Glomerular visceral epithelial cell (primary cell): ENCODE results near the gene EPS8L3.
"Not testable (repeated sequence)": the region's sequence is repeated elsewhere in the genome, so short reads cannot be mapped to it uniquely, and the experiment has no call there.

Experiments used
- DNase-seq: peaks from one replicate; pipeline ENCODE4 v3.0.0-alpha.2; 2016; ENCODE audit errors: extremely low spot score

Gene EPS8L3

GRCh38 chr1:109764561-109765482 lies 1.1 kb upstream of the EPS8L3 start:
- no peak for DNase-seq

DNA sequence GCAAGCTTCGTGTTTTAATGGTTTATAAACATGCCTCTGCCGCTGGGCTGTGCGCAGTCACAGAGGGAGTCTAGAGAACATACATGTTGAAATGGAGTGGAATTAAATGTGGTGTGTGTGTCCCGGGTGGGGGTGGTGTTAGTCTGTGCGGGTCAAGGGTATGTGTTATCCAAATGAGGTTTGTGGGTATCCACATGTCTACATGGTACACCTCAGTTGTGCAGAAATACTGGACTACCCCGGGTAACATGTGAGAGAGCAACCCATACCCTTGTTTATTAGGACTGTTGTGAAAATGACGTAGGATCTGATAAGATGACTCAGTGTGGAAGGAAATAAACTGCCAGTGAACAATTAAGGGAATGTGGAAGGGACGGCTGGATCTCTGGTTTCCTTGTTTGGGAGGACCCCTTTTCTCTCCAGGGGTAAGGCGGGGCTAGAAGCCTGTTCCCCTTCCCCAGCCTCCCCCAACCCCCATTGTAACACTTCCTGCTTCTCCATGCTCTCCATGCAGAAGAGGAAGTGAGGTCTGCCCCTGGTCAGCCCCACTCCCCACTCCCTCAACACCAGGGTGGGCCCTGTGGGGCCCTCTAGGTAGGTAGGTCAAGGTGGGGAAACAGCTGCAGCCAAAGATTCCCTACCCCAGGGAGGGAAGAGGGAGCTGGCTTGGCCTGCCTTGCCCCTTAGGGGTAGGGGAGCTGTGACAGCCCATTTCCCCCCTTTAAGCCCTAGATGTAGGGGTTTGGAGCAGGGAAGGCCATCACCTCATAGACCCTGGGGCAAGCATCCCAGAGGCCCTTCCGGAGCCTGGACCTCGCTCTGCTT lies 690 bp downstream of the EPS8L3 start:
- no peak for DNase-seq

GRCh38 chr1:109762039-109762585 lies 1.6 kb downstream of the EPS8L3 start:
- no peak for DNase-seq

GRCh38 chr1:109761227-109762038 lies 2.3 kb downstream of the EPS8L3 start:
- no peak for DNase-seq

- DNase-seq: no peak
Measured at GRCh38 chr1:109760581-109761226, 3.0 kb downstream of the EPS8L3 start.

DNA sequence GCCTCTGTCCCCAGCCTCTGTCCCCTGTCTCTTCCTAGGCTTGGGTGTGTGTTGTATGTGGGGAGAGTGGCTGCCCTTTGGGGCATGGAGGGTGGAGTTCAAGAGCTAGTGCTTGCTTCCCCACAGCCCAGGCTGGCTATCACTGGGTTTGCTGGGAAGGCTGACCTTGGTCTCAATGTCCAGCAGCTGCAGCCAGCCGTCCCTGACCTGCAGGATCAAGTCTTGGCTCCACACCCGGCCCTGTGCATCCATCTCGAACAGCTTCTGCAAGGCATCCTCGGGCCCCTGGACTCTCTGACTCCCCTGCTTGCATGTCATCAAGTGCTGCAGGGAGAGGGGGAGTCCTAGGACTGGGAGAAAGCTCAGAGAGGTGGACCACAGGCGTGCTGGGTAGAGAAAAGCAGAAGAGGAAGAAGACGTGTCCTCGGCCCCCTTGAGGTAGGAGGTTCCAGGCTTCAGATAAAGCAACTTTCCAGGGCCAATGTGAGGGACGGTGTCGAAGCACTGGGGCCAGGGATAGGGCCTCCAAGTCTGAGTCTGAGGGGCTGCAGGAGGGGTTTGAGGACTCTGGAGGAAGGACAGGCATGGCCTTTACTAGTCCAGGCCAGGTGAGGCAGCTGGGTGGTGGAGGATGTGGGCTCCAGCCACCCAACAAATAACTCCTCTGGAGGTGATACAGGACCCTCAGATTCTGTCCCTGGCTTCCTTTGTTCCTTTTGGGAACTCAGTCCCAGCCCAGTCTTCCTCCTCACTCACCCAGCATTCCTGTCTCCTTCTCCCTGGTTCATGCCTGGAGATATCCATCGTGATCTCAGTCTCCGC lies 4.0 kb downstream of the EPS8L3 start:
- DNase-seq: no peak

DNA sequence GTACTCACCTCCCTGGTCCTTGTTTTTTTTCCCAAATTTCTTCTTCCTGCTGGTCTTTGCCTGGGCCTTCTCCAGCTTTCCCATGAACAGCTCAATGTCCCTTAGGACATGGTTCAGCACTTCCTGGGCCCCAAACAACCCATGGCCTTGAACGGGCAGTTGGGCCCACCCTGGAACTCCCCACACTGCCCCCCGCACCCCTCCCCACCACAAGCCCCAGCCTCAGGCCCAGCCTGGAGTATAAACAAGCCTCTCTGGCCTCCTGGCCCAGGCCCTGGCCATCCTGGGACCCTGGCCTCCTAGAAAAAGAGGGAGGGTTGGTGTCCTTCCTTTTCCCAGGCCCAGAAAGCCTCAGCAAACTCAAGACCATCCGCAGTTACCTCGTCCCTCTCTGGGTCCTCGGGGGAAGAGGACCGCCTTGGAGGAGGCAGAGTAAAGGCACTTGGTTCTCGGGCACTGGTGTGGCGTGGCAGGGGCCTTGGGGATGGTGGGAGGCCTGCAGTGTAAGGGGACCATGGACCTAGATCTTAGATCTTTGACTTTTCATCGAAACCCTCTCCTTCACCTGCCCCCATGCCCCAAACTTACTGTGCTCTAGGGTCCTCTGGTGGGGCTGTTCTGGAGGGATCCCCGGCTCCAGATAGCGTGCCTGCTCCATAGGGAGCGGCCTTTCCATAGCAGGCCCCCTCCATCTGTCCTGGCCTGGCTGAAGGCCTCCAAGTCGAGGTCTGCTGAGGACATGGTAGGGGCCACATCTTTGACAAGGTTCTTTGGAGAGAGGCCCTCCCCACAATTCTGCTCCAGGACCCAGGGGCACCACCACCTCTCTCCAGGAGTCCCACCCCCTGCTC lies 5.6 kb downstream of the EPS8L3 start:
- no peak for DNase-seq

DNA sequence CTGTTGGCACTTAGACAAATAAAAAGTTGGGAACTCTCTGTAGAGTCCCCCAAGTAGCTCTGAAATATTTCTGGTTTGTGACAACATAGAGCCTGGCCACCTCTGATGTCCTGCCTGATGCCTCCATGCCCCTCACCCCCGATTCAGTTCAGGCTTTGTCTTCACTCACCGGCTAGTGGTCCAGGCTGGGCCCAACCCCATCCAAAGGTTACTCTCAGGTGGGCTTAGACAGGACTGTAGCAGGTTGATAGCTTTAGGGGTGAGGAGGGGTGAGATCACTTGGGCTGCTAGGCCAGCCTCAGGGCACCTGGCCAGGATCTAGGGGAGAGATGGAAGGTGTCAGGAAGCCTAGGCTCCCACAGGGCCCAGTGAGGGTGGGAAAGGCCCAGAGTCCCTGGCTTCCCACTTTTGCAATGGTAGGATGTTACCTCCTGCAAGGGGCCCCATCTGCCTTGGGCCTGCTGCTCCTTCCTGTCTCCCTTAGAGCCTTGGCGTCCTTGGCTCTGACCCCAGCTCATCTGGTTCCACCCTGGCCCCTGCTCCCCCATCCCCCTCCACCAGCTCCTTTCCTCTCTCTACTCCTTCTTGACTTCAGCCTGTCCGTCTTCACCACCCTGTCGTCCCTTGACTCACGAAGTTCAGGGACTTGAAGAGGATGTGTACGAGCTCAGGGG lies 6.7 kb downstream of the EPS8L3 start:
- DNase-seq: no peak

DNA sequence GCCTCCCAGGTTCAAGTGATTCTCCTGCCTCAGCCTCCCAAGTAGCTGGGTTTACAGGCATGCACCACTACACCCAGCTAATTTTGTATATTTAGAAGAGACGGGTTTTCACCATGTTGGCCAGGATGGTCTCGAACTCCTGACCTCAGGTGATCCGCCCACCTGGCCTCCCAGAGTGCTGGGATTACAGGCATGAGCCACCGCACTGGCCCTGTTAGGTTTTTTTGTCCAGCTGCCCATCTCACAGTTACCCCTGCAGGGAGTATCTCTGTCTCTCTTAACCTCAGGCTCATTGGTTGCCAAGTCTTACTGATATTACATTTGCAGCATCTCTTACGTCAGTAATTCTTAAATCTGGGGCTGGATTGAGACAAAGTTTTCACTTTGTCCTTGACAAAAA lies 7.4 kb downstream of the EPS8L3 start:
- DNase-seq: not testable (repeated sequence)

DNA sequence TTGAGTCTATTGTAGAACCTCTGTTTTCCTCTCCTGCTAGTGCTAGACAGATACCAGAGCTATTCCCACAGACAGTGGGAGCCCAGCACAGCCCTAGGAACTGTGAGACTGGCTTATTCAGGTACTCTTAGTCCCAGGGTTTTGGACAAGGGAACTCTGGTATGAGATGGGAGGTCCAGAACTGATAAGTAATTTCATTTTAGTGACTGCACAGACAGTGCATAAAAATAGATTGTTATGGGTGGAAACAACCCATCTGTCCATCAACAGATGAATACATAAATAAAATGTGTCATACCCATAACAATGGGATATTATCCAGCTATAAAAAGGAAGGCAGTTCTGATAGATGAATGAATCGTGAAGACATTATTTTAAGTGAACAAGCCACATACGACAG lies 9.0 kb downstream of the EPS8L3 start:
- no peak for DNase-seq

- DNase-seq: no peak
Measured at GRCh38 chr1:109751531-109752260, 12.0 kb downstream of the EPS8L3 start.

GRCh38 chr1:109750920-109751319 lies 12.8 kb downstream of the EPS8L3 start:
- DNase-seq: no peak

DNA sequence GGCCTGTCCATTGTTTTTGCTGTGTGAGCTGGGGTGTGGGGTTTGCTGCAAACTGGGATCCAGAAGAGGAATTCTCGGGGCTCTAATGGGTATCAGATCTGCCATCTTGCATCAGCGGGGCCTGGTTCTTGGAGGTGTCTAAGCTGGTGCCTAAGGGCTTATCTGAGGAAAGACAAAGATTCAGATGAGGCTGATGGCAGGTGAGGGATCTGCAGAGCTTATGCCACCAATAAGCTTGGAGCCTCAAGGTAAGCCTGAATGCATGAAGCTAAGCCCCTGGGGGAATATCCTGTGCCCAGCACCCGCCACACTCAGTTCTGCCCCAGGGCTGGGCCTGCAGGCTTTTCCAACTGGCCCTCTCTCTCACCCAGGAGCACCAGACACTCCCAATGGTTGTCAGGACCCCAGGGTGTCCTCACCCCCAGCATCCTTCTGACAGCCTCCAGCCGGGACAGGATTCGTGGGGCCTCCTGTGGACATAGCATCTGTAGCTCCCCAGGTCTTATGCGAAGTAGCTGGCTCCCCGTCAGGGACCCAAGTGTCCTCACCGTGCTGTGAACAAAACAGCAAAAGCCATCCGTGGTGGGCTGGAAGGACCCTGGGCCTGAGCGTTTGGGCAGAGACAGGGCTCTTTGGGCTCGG lies 13.4 kb downstream of the EPS8L3 start:
- DNase-seq: no peak

DNA sequence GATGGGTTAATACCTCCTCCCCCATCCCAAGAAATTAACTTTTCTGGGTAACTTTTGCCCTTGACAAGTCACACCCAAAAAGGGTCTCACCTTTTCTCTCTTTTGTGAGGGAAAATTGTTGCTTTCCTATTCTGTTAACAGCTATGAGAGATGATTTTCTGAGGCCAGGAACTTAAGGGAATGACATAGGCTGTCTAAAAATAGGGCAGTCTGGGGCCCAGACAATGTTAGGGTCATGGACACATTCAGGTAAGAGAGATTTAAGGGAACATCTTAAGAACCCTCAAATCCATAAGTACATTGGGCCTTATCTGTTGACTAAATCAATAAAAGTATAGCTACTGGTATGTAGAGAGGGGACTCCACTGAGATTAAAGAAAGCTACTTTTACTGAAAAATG lies 14.5 kb downstream of the EPS8L3 start:
- DNase-seq: no peak

- not testable (repeated sequence) for DNase-seq
Measured at GRCh38 chr1:109748311-109748710, 15.4 kb downstream of the EPS8L3 start.

- no peak for DNase-seq
Measured at GRCh38 chr1:109740615-109741373, 22.9 kb downstream of the EPS8L3 start, which contains the start of gene GSTM3. Gene GSTM3 (minus strand): TSS chr1:109741038. CDS start chr1:109740287, 751 bp downstream.
